GM23248 (cell line): Measurements from ENCODE around the gene SOD2. TPM values are rescaled to one million over a fixed set of nuclear protein-coding genes. Genes with fewer than 3 reads are reported as not detected.
"Not testable (repeated sequence)": the region's sequence is repeated elsewhere in the genome, so short reads cannot be mapped to it uniquely, and the experiment has no call there.

Experiments used
- DNase-seq: peaks from one replicate; pipeline ENCODE4 v3.0.0-alpha.2; 2015
- H2AFZ ChIP-seq: fragments of 200-600 bp; sonication (generic); 2 replicates; pipeline ENCODE4 v1.6.1; 2016; ENCODE audit warnings: antibody characterized with exemption
- H3F3A ChIP-seq: fragments of 200-600 bp; sonication (generic); 2 replicates; pipeline ENCODE4 v1.6.1; 2016; ENCODE audit warnings: mild to moderate bottlenecking, antibody characterized with exemption, mixed run types; ENCODE audit not compliant: insufficient read depth
- H3K27ac ChIP-seq: fragments of 200-600 bp; sonication (generic); 2 replicates; pipeline ENCODE4 v1.5.1; 2016; ENCODE audit warnings: mild to moderate bottlenecking
- H3K27me3 ChIP-seq: fragments of 200-600 bp; sonication (generic); replicated peaks from 2 replicates; pipeline ENCODE4 v1.6.1; 2016; ENCODE audit warnings: mild to moderate bottlenecking; ENCODE audit not compliant: insufficient read depth
- H3K36me3 ChIP-seq: fragments of 200-600 bp; sonication (generic); 2 replicates; pipeline ENCODE4 v1.6.1; 2016; ENCODE audit warnings: low read depth, mild to moderate bottlenecking
- H3K4me1 ChIP-seq: fragments of 200-600 bp; sonication (generic); 2 replicates; pipeline ENCODE4 v1.6.1; 2016; ENCODE audit warnings: mild to moderate bottlenecking; ENCODE audit not compliant: insufficient read depth
- H3K4me2 ChIP-seq: fragments of 200-600 bp; sonication (generic); one replicate; pipeline ENCODE4 v1.6.1; 2016; ENCODE audit warnings: mild to moderate bottlenecking; ENCODE audit not compliant: unreplicated experiment
- H3K4me3 ChIP-seq: fragments of 200-600 bp; sonication (generic); 2 replicates; pipeline ENCODE4 v1.5.1; 2016; ENCODE audit warnings: mild to moderate bottlenecking
- H3K79me2 ChIP-seq: fragments of 200-600 bp; sonication (generic); 2 replicates; pipeline ENCODE4 v1.6.1; 2016; ENCODE audit warnings: mild to moderate bottlenecking; ENCODE audit not compliant: insufficient read depth
- H3K9ac ChIP-seq: fragments of 200-600 bp; sonication (generic); 2 replicates; pipeline ENCODE4 v1.6.1; 2016; ENCODE audit warnings: mild to moderate bottlenecking
- H3K9me2 ChIP-seq: fragments of 200-600 bp; sonication (generic); 2 replicates; pipeline ENCODE4 v1.6.1; 2016; ENCODE audit warnings: mixed run types, mild to moderate bottlenecking, moderate library complexity; ENCODE audit not compliant: insufficient read depth
- H3K9me3 ChIP-seq: fragments of 200-600 bp; sonication (generic); one replicate; pipeline ENCODE4 v1.6.1; 2017; ENCODE audit warnings: low read depth
- H4K20me1 ChIP-seq: fragments of 200-600 bp; sonication (generic); 2 replicates; pipeline ENCODE4 v1.6.0; 2016; ENCODE audit not compliant: insufficient read depth
- EZH2 ChIP-seq: fragments of 200-600 bp; sonication (generic); IDR thresholded peaks from 2 replicates; pipeline ENCODE4 v1.6.1; 2018; ENCODE audit warnings: antibody characterized with exemption, mild to moderate bottlenecking; ENCODE audit not compliant: insufficient read depth, poor library complexity, severe bottlenecking
- EZH2phosphoT487 ChIP-seq: fragments of 200-600 bp; sonication (generic); IDR thresholded peaks from 2 replicates; pipeline ENCODE4 v1.6.1; 2018; ENCODE audit warnings: antibody characterized with exemption, moderate library complexity, mild to moderate bottlenecking, low read depth; ENCODE audit not compliant: insufficient read depth
- WGBS, 2 experiments: methylation state at CpG; one replicate each; pipeline ENCODE4 v1.1.6; 2015 to 2017; ENCODE audit warnings: low lambda C conversion rate in 2 of 2, low coverage in 1 of 2; ENCODE audit errors: missing lambda C conversion rate in 2 of 2; 5-methylcytosine and 5-hydroxymethylcytosine counted together
- in situ Hi-C: fragments of 300-500 bp; cut with MboI; formaldehyde crosslinking; loops from 2 replicates; pipeline ENCODE4 v1.15.0; 2020
- polyA plus RNA-seq: library from polyadenylated mRNA; unstranded; fragments of >200 nt; fragmentation: Nextera tagmentation; extraction: Ambion mirVana; gene quantifications from 2 replicates; pipeline ENCODE4 v1.2.1, GENCODE V29; 2016
- total RNA-seq: library from RNA; depleted of rRNA; stranded (reverse); fragments of >200 nt; shearing (Covaris generic); gene quantifications from 2 replicates; pipeline ENCODE4 v1.2.3, GENCODE V29; 2014; rRNA removed

The SOD2 gene
- total RNA-seq = 62.6 and 74.0 TPM in 2 replicates
- 52.6 and 53.1 TPM in 2 replicates for polyA plus RNA-seq

GRCh38 chr6:159693128-159693893, at the start of gene SOD2:
SOD2 (minus strand) TSS chr6:159693241; CDS start chr6:159693167, 74 bp downstream.
- H3K27me3 ChIP-seq = no peaks in the 10 kb centered on the region
- H3K79me2 ChIP-seq = peaks cover 50% of the 10 kb centered on the region
- H4K20me1 ChIP-seq = no peaks in the 10 kb centered on the region
- no peaks in the 10 kb centered on the region for H3K9me3 ChIP-seq
- H3K36me3 ChIP-seq = no peaks in the 10 kb centered on the region; the same call in 1 of the 2 replicates
- peak within 1 kb of the TSS; percentile 89 for H2AFZ ChIP-seq
- peak; percentile 86 for DNase-seq
- peak within 1 kb of the TSS; percentile 83 for H3K9ac ChIP-seq
- no peaks in the 10 kb centered on the region for H3K9me2 ChIP-seq
- peak within 1 kb of the TSS; percentile 88 for H3K4me2 ChIP-seq
- 0 to 1% methylated on average over 29 to 58 of the region's 74 CpGs for WGBS, 2 experiments
- H3K4me1 ChIP-seq = peaks cover 23% of the 10 kb centered on the region
- H3K4me3 ChIP-seq = peak within 1 kb of the TSS; percentile 88
- peak within 1 kb of the TSS; percentile 81 for H3K27ac ChIP-seq
- H3F3A ChIP-seq = peaks cover 16% of the 10 kb centered on the region
- in situ Hi-C loops = loop anchor here (25.0 kb wide), 1 partner anchor 769 kb away; no protein-coding TSS in a partner anchor
- TF ChIP-seq EZH2phosphoT487 (no peak), EZH2 (no peak)

GRCh38 chr6:159742165-159742564, 49.1 kb upstream of the SOD2 start:
- no peak overlapping the region for H3K9ac ChIP-seq
- H3K36me3 ChIP-seq = peaks cover 90% of the 10 kb centered on the region
- no peak overlapping the region for H3K4me2 ChIP-seq
- H2AFZ ChIP-seq = no peak overlapping the region
- no peak for TF ChIP-seq EZH2
- TF ChIP-seq EZH2phosphoT487 = no peak
- no peak overlapping the region for H3K27ac ChIP-seq
- H3K9me2 ChIP-seq = no peaks in the 10 kb centered on the region
- no peaks in the 10 kb centered on the region for H3K27me3 ChIP-seq
- peaks cover under 1% of the 10 kb centered on the region; the same call in 1 of the 2 replicates for H3F3A ChIP-seq
- 0 out of 2 replicates have a peak, but pooled peaks cover 8% of the 10 kb centered on the region for H4K20me1 ChIP-seq
- H3K79me2 ChIP-seq = peaks cover 100% of the 10 kb centered on the region
- H3K4me3 ChIP-seq = no peak overlapping the region
- in situ Hi-C loops = no loop called here
- H3K4me1 ChIP-seq = no peaks in the 10 kb centered on the region
- WGBS, 2 experiments = 96 to 100% methylated on average over 1 of the region's 1 CpG
- no peak for DNase-seq
- no peaks in the 10 kb centered on the region for H3K9me3 ChIP-seq

- Histone ChIP-seq H3K9me2 (no peaks in the 10 kb centered on the region), H3K36me3 (peaks cover 62% of the 10 kb centered on the region), H4K20me1 (peaks cover 15% of the 10 kb centered on the region), H3K4me2 (no peak overlapping the region), H3F3A (no peaks in the 10 kb centered on the region), H3K27me3 (no peaks in the 10 kb centered on the region), H3K9ac (0 out of 2 replicates have a peak overlapping the region, but pooled peaks have one; percentile 2), H3K9me3 (no peaks in the 10 kb centered on the region), H3K27ac (no peak overlapping the region), H2AFZ (no peak overlapping the region), H3K4me1 (no peaks in the 10 kb centered on the region), H3K4me3 (no peak overlapping the region), H3K79me2 (peaks cover 100% of the 10 kb centered on the region)
- in situ Hi-C loops = no loop called here
- no peak for DNase-seq
- 61 to 69% methylated on average over 3 of the region's 3 CpGs for WGBS, 2 experiments
- TF ChIP-seq EZH2 = no peak
- no peak for TF ChIP-seq EZH2phosphoT487
Measured at GRCh38 chr6:159739341-159739740, 46.3 kb upstream of the SOD2 start.

GRCh38 chr6:159736908-159737307, 43.9 kb upstream of the SOD2 start:
- 96 to 100% methylated on average over 7 of the region's 7 CpGs for WGBS, 2 experiments
- peaks cover 15% of the 10 kb centered on the region for H4K20me1 ChIP-seq
- H3K79me2 ChIP-seq = peaks cover 100% of the 10 kb centered on the region
- no peak for TF ChIP-seq EZH2
- TF ChIP-seq EZH2phosphoT487 = no peak
- no peaks in the 10 kb centered on the region for H3K27me3 ChIP-seq
- H3K9me3 ChIP-seq = no peaks in the 10 kb centered on the region
- peaks cover 37% of the 10 kb centered on the region for H3K36me3 ChIP-seq
- no peak overlapping the region for H3K4me2 ChIP-seq
- no peak overlapping the region for H3K9ac ChIP-seq
- no peak overlapping the region for H3K27ac ChIP-seq
- no peaks in the 10 kb centered on the region for H3K4me1 ChIP-seq
- H2AFZ ChIP-seq = no peak overlapping the region
- no peaks in the 10 kb centered on the region for H3F3A ChIP-seq
- no peak for DNase-seq
- no peaks in the 10 kb centered on the region for H3K9me2 ChIP-seq
- H3K4me3 ChIP-seq = no peak overlapping the region
- in situ Hi-C loops = no loop called here

GRCh38 chr6:159733395-159733794, 40.4 kb upstream of the SOD2 start:
- H3K9me2 ChIP-seq, H3K9me3 ChIP-seq, in situ Hi-C loops, H2AFZ ChIP-seq, H3K9ac ChIP-seq, H3K36me3 ChIP-seq, H3K4me3 ChIP-seq, H3K4me2 ChIP-seq, H3K27ac ChIP-seq, DNase-seq, H3K27me3 ChIP-seq: not testable (repeated sequence)
- Histone ChIP-seq H3F3A (peaks cover 22% of the 10 kb centered on the region), H3K4me1 (peaks cover 18% of the 10 kb centered on the region), H4K20me1 (peaks cover 15% of the 10 kb centered on the region), H3K79me2 (peaks cover 100% of the 10 kb centered on the region)
- 95% methylated on average over 12 of the region's 12 CpGs for WGBS, 2 experiments

GRCh38 chr6:159732550-159732949, 39.5 kb upstream of the SOD2 start:
- H3K4me1 ChIP-seq = peaks cover 18% of the 10 kb centered on the region
- H3K4me2 ChIP-seq, in situ Hi-C loops, H3K9ac ChIP-seq, H2AFZ ChIP-seq, H3K9me3 ChIP-seq, H4K20me1 ChIP-seq, H3K27ac ChIP-seq, H3K27me3 ChIP-seq, H3K36me3 ChIP-seq, H3K9me2 ChIP-seq, H3K4me3 ChIP-seq, DNase-seq: not testable (repeated sequence)
- H3F3A ChIP-seq = peaks cover 26% of the 10 kb centered on the region
- peaks cover 100% of the 10 kb centered on the region for H3K79me2 ChIP-seq
- whole genome bisulfite sequencing, 2 experiments = 90 to 91% methylated on average over 11 to 12 of the region's 12 CpGs
